ENCODE results near the gene ASB15. TPM values are rescaled to one million over a fixed set of nuclear protein-coding genes. Genes with fewer than 3 reads are reported as not detected.

The ASB15 gene
- total and polyA plus RNA-seq, 2 of the 13 experiments (the other 11 are each of a cell fraction or from before 2014, with no cell fraction given), result not detected

DNA sequence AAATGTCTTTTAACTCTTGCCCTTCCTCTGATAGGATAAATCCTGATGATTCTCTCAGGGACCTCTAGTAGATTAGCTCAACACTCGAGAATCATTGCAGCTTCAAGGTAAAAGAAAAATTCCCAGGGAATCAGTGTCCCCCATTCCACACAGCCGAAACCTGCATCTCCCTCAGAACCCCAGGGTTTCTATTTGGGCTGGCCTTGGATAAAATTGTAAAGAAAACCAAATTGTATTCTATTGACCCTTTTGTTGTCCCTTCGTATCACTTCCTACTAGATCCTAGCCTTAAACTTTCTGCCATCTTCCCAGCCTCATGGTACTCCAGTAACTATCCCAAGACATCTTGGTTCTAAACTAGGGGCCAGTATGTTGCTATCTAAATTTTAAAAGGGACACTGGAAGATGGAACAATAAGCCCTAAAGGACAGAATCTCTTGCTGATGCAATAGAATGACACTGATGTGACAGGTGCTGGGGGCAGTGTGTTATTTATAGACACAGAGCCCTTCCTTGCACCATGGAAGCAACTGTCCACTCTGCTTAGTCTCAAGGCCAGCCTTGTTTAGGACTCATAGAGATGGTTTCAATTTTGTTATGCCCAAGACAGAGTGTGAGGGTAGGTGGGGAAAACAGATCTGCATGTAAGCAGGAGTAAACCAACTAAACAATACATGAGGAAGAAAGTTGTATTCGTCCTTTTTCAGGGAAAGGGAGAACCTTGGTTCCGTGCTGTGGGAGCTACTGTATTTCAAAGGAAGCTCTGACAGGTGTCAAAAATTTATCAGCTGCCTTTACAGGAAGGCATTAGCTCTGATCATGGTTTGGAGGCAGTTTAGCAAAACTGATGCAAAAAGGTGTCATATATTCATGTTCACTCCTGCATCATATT, 7.6 kb downstream of the ASB15 start:
- DNase-seq (ENCODE audit: low spot score), result no peak
- ChIA-PET POLR2A (no interaction called here), CTCF (ENCODE audit: low intra/inter-chr PET ratio, low total read pairs) (no interaction called here)
- TF ChIP-seq, protein P1, sequence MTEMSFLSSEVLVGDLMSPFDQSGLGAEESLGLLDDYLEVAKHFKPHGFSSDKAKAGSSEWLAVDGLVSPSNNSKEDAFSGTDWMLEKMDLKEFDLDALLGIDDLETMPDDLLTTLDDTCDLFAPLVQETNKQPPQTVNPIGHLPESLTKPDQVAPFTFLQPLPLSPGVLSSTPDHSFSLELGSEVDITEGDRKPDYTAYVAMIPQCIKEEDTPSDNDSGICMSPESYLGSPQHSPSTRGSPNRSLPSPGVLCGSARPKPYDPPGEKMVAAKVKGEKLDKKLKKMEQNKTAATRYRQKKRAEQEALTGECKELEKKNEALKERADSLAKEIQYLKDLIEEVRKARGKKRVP (CRISPR knock-in tag; IDR thresholded peaks at IDR 0.05), result peak in 1 of 2 experiments; percentile 86; a peak in 2 of 4 replicates
- TF ChIP-seq, protein P2, sequence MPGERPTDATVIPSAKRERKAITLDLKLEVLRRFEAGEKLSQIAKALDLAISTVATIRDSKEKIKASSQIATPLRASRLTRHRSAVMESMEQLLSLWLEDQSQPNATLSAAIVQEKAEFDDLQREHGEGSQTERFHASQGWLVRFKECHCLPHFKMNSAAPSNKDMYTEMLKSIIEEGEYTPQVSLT (CRISPR knock-in tag; IDR thresholded peaks at IDR 0.05; ENCODE audit: borderline replicate concordance, low read depth), result no peak
- TF ChIP-seq, protein P3, sequence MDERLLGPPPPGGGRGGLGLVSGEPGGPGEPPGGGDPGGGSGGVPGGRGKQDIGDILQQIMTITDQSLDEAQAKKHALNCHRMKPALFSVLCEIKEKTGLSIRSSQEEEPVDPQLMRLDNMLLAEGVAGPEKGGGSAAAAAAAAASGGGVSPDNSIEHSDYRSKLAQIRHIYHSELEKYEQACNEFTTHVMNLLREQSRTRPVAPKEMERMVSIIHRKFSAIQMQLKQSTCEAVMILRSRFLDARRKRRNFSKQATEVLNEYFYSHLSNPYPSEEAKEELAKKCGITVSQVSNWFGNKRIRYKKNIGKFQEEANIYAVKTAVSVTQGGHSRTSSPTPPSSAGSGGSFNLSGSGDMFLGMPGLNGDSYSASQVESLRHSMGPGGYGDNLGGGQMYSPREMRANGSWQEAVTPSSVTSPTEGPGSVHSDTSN (CRISPR knock-in tag; IDR thresholded peaks at IDR 0.05), result no peak
- peaks cover 9% of the 10 kb centered on the region for H3K4me1 ChIP-seq (ENCODE audit: insufficient read depth, low read length)
- BruUV-seq (replicated peaks), result no TSS peak
- no peak overlapping the region for H3K4me3 ChIP-seq (replicated peaks in 1 of 3; ENCODE audit: insufficient read depth in 1 of 3, low read depth in 2 of 3, low read length in 3 of 3)
- ATAC-seq, result no peak
- no peaks in the 10 kb centered on the region for H3K36me3 ChIP-seq (replicated peaks in 1 of 2; ENCODE audit: control insufficient read depth in 1 of 2, insufficient read depth in 2 of 2, low read length in 2 of 2)
- intact Hi-C loops (cut with micrococcal nuclease; ENCODE audit: unreplicated experiment), result no loop called here
- no peak overlapping the region for H3K4me2 ChIP-seq (ENCODE audit: low read depth, low read length)
- H3K9ac ChIP-seq (ENCODE audit: insufficient read depth, low read depth, low read length), result no peak overlapping the region
- no peaks in the 10 kb centered on the region for H3K9me3 ChIP-seq (ENCODE audit: low read length)
- no peak overlapping the region for H3K27ac ChIP-seq (ENCODE audit: extremely low read length, insufficient read depth, low read length)
- WGBS (ENCODE audit: low lambda C conversion rate), result 22% methylated on average over 5 of the region's 5 CpGs
- H3K79me2 ChIP-seq (ENCODE audit: insufficient read depth, low read length), result no peaks in the 10 kb centered on the region
- no peak for FAIRE-seq
- in situ Hi-C loops (cut with HindIII; ENCODE audit: extremely low pct_ligation_motif_present, low pct_unique_long_range_greater_than_20kb), result no loop called here
- no peaks in the 10 kb centered on the region for H4K20me1 ChIP-seq (ENCODE audit: insufficient read depth, low read length)
- H3K27me3 ChIP-seq (ENCODE audit: control insufficient read depth in 1 of 2, insufficient read depth in 2 of 2, low read length in 2 of 2), result no peaks in the 10 kb centered on the region
- H2AFZ ChIP-seq (ENCODE audit: low read length), result no peak overlapping the region

DNA sequence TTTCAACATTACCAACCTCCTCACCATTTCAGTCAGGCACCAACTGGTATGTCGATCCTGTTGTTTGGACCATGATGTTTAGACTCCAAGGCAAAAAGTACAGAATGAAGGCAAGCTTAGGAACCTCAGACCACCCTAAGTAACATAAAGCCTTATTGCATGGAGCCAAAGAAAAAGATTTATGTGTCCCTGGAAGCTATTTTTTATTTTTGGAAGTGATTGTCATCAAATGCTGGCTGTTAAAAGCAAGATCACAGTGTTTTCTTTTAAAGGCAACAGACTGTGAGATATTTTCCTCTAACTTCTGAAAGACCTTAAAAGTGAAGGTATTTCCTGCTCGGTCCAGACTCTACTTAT, 8.2 kb downstream of the ASB15 start:
- no TSS peak for BruUV-seq (replicated peaks)
- no peak for DNase-seq (ENCODE audit: low spot score)
- Histone ChIP-seq H3K27ac (ENCODE audit: extremely low read length, insufficient read depth, low read length) (no peak overlapping the region), H3K79me2 (ENCODE audit: insufficient read depth, low read length) (no peaks in the 10 kb centered on the region), H3K4me1 (ENCODE audit: insufficient read depth, low read length) (peaks cover 9% of the 10 kb centered on the region), H2AFZ (ENCODE audit: low read length) (no peak overlapping the region), H3K4me2 (ENCODE audit: low read depth, low read length) (no peak overlapping the region), H3K36me3 (replicated peaks in 1 of 2; ENCODE audit: control insufficient read depth in 1 of 2, insufficient read depth in 2 of 2, low read length in 2 of 2) (no peaks in the 10 kb centered on the region), H4K20me1 (ENCODE audit: insufficient read depth, low read length) (no peaks in the 10 kb centered on the region), H3K9me3 (ENCODE audit: low read length) (no peaks in the 10 kb centered on the region), H3K27me3 (ENCODE audit: control insufficient read depth in 1 of 2, insufficient read depth in 2 of 2, low read length in 2 of 2) (no peaks in the 10 kb centered on the region), H3K9ac (ENCODE audit: insufficient read depth, low read depth, low read length) (no peak overlapping the region), H3K4me3 (replicated peaks in 1 of 3; ENCODE audit: insufficient read depth in 1 of 3, low read depth in 2 of 3, low read length in 3 of 3) (no peak overlapping the region)
- TF ChIP-seq, protein P4, sequence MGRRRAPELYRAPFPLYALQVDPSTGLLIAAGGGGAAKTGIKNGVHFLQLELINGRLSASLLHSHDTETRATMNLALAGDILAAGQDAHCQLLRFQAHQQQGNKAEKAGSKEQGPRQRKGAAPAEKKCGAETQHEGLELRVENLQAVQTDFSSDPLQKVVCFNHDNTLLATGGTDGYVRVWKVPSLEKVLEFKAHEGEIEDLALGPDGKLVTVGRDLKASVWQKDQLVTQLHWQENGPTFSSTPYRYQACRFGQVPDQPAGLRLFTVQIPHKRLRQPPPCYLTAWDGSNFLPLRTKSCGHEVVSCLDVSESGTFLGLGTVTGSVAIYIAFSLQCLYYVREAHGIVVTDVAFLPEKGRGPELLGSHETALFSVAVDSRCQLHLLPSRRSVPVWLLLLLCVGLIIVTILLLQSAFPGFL (CRISPR knock-in tag; IDR thresholded peaks at IDR 0.05), result no peak
- no peak for TF ChIP-seq ZNF672 (CRISPR knock-in tag; IDR thresholded peaks at IDR 0.05)
- TF ChIP-seq ZNF776 (CRISPR knock-in tag; IDR thresholded peaks at IDR 0.05), result no peak
- no peak for TF ChIP-seq ZNF510 (CRISPR knock-in tag; IDR thresholded peaks at IDR 0.05; ENCODE audit: low read depth)
- TF ChIP-seq ZNF780A (CRISPR knock-in tag; IDR thresholded peaks at IDR 0.05), result no peak
- TF ChIP-seq FOXK1 (CRISPR knock-in tag; IDR thresholded peaks at IDR 0.05; ENCODE audit: borderline replicate concordance, low read depth), result no peak
- TF ChIP-seq, protein P5, sequence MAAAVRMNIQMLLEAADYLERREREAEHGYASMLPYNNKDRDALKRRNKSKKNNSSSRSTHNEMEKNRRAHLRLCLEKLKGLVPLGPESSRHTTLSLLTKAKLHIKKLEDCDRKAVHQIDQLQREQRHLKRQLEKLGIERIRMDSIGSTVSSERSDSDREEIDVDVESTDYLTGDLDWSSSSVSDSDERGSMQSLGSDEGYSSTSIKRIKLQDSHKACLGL (CRISPR knock-in tag; IDR thresholded peaks at IDR 0.05), result no peak
- TF ChIP-seq, protein P6, sequence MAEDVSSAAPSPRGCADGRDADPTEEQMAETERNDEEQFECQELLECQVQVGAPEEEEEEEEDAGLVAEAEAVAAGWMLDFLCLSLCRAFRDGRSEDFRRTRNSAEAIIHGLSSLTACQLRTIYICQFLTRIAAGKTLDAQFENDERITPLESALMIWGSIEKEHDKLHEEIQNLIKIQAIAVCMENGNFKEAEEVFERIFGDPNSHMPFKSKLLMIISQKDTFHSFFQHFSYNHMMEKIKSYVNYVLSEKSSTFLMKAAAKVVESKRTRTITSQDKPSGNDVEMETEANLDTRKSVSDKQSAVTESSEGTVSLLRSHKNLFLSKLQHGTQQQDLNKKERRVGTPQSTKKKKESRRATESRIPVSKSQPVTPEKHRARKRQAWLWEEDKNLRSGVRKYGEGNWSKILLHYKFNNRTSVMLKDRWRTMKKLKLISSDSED (CRISPR knock-in tag; IDR thresholded peaks at IDR 0.05), result no peak
- TF ChIP-seq FOXM1 (CRISPR knock-in tag; IDR thresholded peaks at IDR 0.05), result no peak
- POLR2A ChIA-PET, result no interaction called here
- no peak for FAIRE-seq
- intact Hi-C loops (cut with micrococcal nuclease; ENCODE audit: unreplicated experiment) (no loop called here), in situ Hi-C loops (cut with HindIII; ENCODE audit: extremely low pct_ligation_motif_present, low pct_unique_long_range_greater_than_20kb) (no loop called here)
- CTCF ChIA-PET (ENCODE audit: low intra/inter-chr PET ratio, low total read pairs), result no interaction called here
- 5% methylated on average over 2 of the region's 2 CpGs for whole genome bisulfite sequencing (ENCODE audit: low lambda C conversion rate)
- no peak for ATAC-seq
